ENCODE measurements around the gene S100PBP. TPM values are rescaled to one million over a fixed set of nuclear protein-coding genes. Genes with fewer than 3 reads are reported as not detected.

Gene S100PBP
- total and polyA plus RNA-seq, 10 of the 15 experiments (the other 5 are each of a cell fraction or from before 2014, with no cell fraction given) = 17.0 to 98.3 (median 40.6) TPM

DNA sequence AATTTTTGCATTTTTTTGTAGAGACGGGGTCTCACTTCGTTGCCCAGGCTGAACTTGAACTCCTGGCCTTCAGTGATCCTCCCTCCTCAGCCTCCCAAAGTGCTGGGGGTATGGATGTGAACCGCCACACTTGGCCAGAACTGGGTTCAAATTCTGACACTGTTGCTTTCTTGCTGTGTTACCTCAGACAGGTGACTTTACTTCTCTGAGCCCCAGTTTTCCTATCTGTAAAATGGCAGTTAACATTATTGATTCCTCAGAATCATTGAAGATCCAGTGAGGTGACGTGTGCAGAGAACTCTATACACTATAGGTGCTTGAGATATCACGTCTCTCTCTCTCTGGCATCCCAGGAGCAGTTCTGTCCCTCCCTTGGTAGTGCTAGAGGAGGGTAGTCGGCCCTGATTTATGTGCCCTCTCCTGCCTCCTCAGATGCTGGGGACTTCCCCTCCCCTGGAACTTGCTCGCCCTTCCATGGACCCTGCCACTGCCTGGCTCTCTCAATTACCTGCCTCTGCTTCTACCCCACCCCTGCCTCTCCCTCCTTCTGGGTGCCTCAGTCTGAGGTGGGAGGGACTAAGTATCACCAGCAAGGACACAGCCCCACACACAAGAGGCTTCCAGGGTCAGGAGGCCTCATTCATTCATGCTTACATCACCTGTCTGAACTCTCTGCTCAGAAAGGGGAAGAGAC is 66.0 kb downstream of the S100PBP start:
- no peak for FAIRE-seq
- H4K20me1 ChIP-seq (ENCODE audit: control insufficient read depth, insufficient read depth) = no peaks in the 10 kb centered on the region
- 21% methylated on average over 7 of the region's 7 CpGs for WGBS (ENCODE audit: insufficient coverage, insufficient replicate concordance, low lambda C conversion rate, missing lambda C conversion rate)
- no peak overlapping the region for H3K4me2 ChIP-seq (ENCODE audit: control insufficient read depth, insufficient read depth)
- no peak for ATAC-seq
- H3K36me3 ChIP-seq (ENCODE audit: control insufficient read depth in 2 of 2, insufficient read depth in 2 of 2, low read length in 1 of 2) = no peaks in the 10 kb centered on the region
- in situ Hi-C loops (cut with MboI) (no loop called here), intact Hi-C loops (cut with micrococcal nuclease; ENCODE audit: unreplicated experiment) (no loop called here)
- H3K9ac ChIP-seq (ENCODE audit: control insufficient read depth, insufficient read depth, low read length) = no peak overlapping the region
- RAD21 ChIA-PET (ENCODE audit: unreplicated experiment) = no interaction called here
- POLR2A ChIA-PET = no interaction called here
- H3K4me3 ChIP-seq = no peak overlapping the region
- H3K27me3 ChIP-seq (replicated peaks in 1 of 2; ENCODE audit: control insufficient read depth in 2 of 2, insufficient read depth in 2 of 2, low read length in 1 of 2) = peaks cover 3 to 6% of the 10 kb centered on the region in 2 experiments; a peak in 3 of 4 replicates
- no peaks in the 10 kb centered on the region for H3K4me1 ChIP-seq (ENCODE audit: control insufficient read depth, insufficient read depth, low read length)
- no peak for DNase-seq (ENCODE audit: low read depth, low spot score)
- no peaks in the 10 kb centered on the region for H3K79me2 ChIP-seq (ENCODE audit: control insufficient read depth, insufficient read depth, low read length)
- BruUV-seq (replicated peaks) = no TSS peak
- SMC1A ChIA-PET (ENCODE audit: uncharacterized antibody, unreplicated experiment) = no interaction called here
- H3K27ac ChIP-seq (ENCODE audit: control insufficient read depth, insufficient read depth) = no peak overlapping the region
- CTCF ChIA-PET = no interaction called here
- H2AFZ ChIP-seq (ENCODE audit: control insufficient read depth, low read depth, low read length) = no peak overlapping the region
- TF ChIP-seq KLF5 (IDR thresholded peaks at IDR 0.05; ENCODE audit: partially characterized antibody) (no peak), NR2F1 (conservative IDR thresholded peaks at IDR 0.05) (no peak), ZNF622 (IDR thresholded peaks at IDR 0.05) (no peak), JUNB (IDR thresholded peaks at IDR 0.05) (no peak), SREBF2 (IDR thresholded peaks at IDR 0.05; ENCODE audit: low read length) (no peak)
- TF ChIP-seq, protein P1, sequence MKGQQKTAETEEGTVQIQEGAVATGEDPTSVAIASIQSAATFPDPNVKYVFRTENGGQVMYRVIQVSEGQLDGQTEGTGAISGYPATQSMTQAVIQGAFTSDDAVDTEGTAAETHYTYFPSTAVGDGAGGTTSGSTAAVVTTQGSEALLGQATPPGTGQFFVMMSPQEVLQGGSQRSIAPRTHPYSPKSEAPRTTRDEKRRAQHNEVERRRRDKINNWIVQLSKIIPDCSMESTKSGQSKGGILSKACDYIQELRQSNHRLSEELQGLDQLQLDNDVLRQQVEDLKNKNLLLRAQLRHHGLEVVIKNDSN (IDR thresholded peaks at IDR 0.05; ENCODE audit: borderline replicate concordance, extremely low read length, insufficient read depth, low read depth, low read length) = no peak
- H3K9me3 ChIP-seq (replicated peaks; ENCODE audit: control insufficient read depth, insufficient read depth, low read length) = no peaks in the 10 kb centered on the region

DNA sequence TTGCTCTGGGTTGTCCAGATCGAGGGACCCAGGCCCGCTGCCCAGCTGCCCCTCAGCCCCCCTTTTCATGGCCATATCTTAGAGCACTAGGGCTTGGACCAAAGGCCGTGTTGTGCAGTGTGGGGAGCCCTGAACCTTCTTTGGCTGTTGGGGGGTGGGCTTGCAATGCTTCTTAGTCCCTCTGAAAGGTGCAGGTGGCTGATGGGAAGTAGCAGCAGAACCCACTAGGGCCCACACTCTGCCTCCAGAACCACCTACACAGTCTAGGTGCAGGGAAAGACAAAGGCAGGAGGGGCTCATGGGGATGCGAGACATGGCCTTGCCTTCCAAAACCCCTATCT is 66.5 kb downstream of the S100PBP start:
- POLR2A ChIA-PET = no interaction called here
- peaks cover 3 to 6% of the 10 kb centered on the region in 2 experiments; a peak in 3 of 4 replicates for H3K27me3 ChIP-seq (replicated peaks in 1 of 2; ENCODE audit: control insufficient read depth in 2 of 2, insufficient read depth in 2 of 2, low read length in 1 of 2)
- TF ChIP-seq RUNX3 (IDR thresholded peaks at IDR 0.05; ENCODE audit: low read length) (no peak), ZBED1 (IDR thresholded peaks at IDR 0.05; ENCODE audit: borderline replicate concordance) (no peak), SIX5 (IDR thresholded peaks at IDR 0.05; ENCODE audit: low read depth, low read length, severe bottlenecking) (no peak), YBX1 (IDR thresholded peaks at IDR 0.05) (no peak), EP300 (IDR thresholded peaks at IDR 0.05; ENCODE audit: borderline replicate concordance in 1 of 2, control insufficient read depth in 1 of 2, low read depth in 2 of 2, low read length in 2 of 2) (no peak), FOS (IDR thresholded peaks at IDR 0.05; ENCODE audit: borderline replicate concordance, extremely low read depth, insufficient read length) (no peak), ASH2L (IDR thresholded peaks at IDR 0.05; ENCODE audit: borderline replicate concordance, low read depth) (no peak)
- TF ChIP-seq, protein P1 (IDR thresholded peaks at IDR 0.05; ENCODE audit: borderline replicate concordance, extremely low read length, insufficient read depth, low read depth, low read length) = no peak
- TF ChIP-seq, protein P2, sequence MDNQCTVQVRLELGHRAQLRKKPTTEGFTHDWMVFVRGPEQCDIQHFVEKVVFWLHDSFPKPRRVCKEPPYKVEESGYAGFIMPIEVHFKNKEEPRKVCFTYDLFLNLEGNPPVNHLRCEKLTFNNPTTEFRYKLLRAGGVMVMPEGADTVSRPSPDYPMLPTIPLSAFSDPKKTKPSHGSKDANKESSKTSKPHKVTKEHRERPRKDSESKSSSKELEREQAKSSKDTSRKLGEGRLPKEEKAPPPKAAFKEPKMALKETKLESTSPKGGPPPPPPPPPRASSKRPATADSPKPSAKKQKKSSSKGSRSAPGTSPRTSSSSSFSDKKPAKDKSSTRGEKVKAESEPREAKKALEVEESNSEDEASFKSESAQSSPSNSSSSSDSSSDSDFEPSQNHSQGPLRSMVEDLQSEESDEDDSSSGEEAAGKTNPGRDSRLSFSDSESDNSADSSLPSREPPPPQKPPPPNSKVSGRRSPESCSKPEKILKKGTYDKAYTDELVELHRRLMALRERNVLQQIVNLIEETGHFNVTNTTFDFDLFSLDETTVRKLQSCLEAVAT (IDR thresholded peaks at IDR 0.05) = no peak

More for the DNA sequence above, 66.5 kb downstream of the S100PBP start:
- in situ Hi-C loops (cut with MboI) = no loop called here
- intact Hi-C loops (cut with micrococcal nuclease; ENCODE audit: unreplicated experiment) = no loop called here
- H3K27ac ChIP-seq (ENCODE audit: control insufficient read depth, insufficient read depth) = no peak overlapping the region
- H2AFZ ChIP-seq (ENCODE audit: control insufficient read depth, low read depth, low read length) = no peak overlapping the region
- WGBS (ENCODE audit: insufficient coverage, insufficient replicate concordance, low lambda C conversion rate, missing lambda C conversion rate) = 20% methylated on average over 4 of the region's 4 CpGs
- ATAC-seq (no peak), FAIRE-seq (no peak), DNase-seq (ENCODE audit: low read depth, low spot score) (no peak)
- ChIA-PET RAD21 (ENCODE audit: unreplicated experiment) (no interaction called here), CTCF (no interaction called here), SMC1A (ENCODE audit: uncharacterized antibody, unreplicated experiment) (no interaction called here)
- H3K79me2 ChIP-seq (ENCODE audit: control insufficient read depth, insufficient read depth, low read length) = no peaks in the 10 kb centered on the region
- no peaks in the 10 kb centered on the region for H4K20me1 ChIP-seq (ENCODE audit: control insufficient read depth, insufficient read depth)
- no peaks in the 10 kb centered on the region for H3K9me3 ChIP-seq (replicated peaks; ENCODE audit: control insufficient read depth, insufficient read depth, low read length)
- H3K36me3 ChIP-seq (ENCODE audit: control insufficient read depth in 2 of 2, insufficient read depth in 2 of 2, low read length in 1 of 2) = no peaks in the 10 kb centered on the region
- no peak overlapping the region for H3K4me3 ChIP-seq
- H3K4me1 ChIP-seq (ENCODE audit: control insufficient read depth, insufficient read depth, low read length) = no peaks in the 10 kb centered on the region
- BruUV-seq (replicated peaks) = no TSS peak
- H3K4me2 ChIP-seq (ENCODE audit: control insufficient read depth, insufficient read depth) = no peak overlapping the region
- no peak overlapping the region for H3K9ac ChIP-seq (ENCODE audit: control insufficient read depth, insufficient read depth, low read length)

Data from GM12878 (cell line).